K562 (cell line): ENCODE data around the gene MIR17HG. TPM values are rescaled to one million over a fixed set of nuclear protein-coding genes. Genes with fewer than 3 reads are reported as not detected.

Experiments
- ATAC-seq: fragments of 200-7000 bp; cut with Tn5 transposase; 3 replicates; pipeline ENCODE4 v1.9.1; 2020; ENCODE audit warnings: moderate library complexity
- BruUV-seq: library from RNA; stranded (reverse); fragments of 400-500 nt; replicated peaks from 2 replicates; lab custom pipeline; 2021; lab: Mats Ljungman, UMichigan
- CTCF ChIA-PET: fragments of 300-600 bp; formaldehyde crosslinking; extraction: SDS; loops from one replicate; lab custom pipeline; 2021; ENCODE audit warnings: low intra/inter-chr PET ratio; lab: Yijun Ruan, JAX
- POLR2A ChIA-PET: fragments of 300-600, 350-650 bp; sonication (Branson Sonifier 250); formaldehyde crosslinking; extraction: SDS; loops from one replicate; lab custom pipeline; 2021; ENCODE audit warnings: antibody characterized with exemption, inconsistent platforms; lab: Yijun Ruan, JAX
- DNase-seq, 4 experiments: peaks; one replicate each; pipeline versions ENCODE4 v3.0.0 to v3.0.0-alpha.2; 2011 to 2018; ENCODE audit warnings: low spot score in 3 of 4, mixed read lengths in 3 of 4; ENCODE audit errors: extremely low read depth in 1 of 4
- FAIRE-seq: peaks from 2 replicates; lab custom pipeline; 2011; peaks lifted over from hg19 to GRCh38; lab: Jason Lieb, UNC
- H2AFZ ChIP-seq: 2 replicates; pipeline ENCODE4 v1.6.0; 2011; ENCODE audit warnings: low read depth, low read length, control low read depth, inconsistent platforms
- H3K27ac ChIP-seq: fragments of 200-600 bp; 3 replicates; pipeline ENCODE4 v1.8.0; 2011; ENCODE audit warnings: low read depth, mild to moderate bottlenecking, control low read depth, inconsistent platforms, low read length, moderate library complexity, mixed read lengths; ENCODE audit errors: extremely low read depth
- H3K27me3 ChIP-seq, 2 experiments: fragments of 300-600 bp in 1 of 2; 2 replicates in 1 of 2; 3 replicates in 1 of 2; pipeline versions ENCODE4 v1.6.0 to v1.8.0; 2011; ENCODE audit warnings: inconsistent platforms in 2 of 2, low read length in 2 of 2, mild to moderate bottlenecking in 1 of 2, mixed read lengths in 1 of 2, moderate library complexity in 1 of 2; ENCODE audit not compliant: control insufficient read depth in 2 of 2, insufficient read depth in 2 of 2
- H3K36me3 ChIP-seq: fragments of 300-600 bp; 3 replicates; pipeline ENCODE4 v1.8.0; 2011; ENCODE audit warnings: mild to moderate bottlenecking, low read length, inconsistent platforms; ENCODE audit not compliant: control insufficient read depth, insufficient read depth
- H3K4me1 ChIP-seq, 2 experiments: fragments of 200-600 bp in 1 of 2; replicated peaks in 1 of 2; 2 replicates in 1 of 2; 3 replicates in 1 of 2; pipeline versions ENCODE4 v1.5.1 to v1.8.0; 2011; ENCODE audit warnings: inconsistent platforms in 2 of 2, low read length in 2 of 2, mild to moderate bottlenecking in 1 of 2, mixed read lengths in 1 of 2, moderate library complexity in 1 of 2; ENCODE audit not compliant: control insufficient read depth in 2 of 2, insufficient read depth in 2 of 2
- H3K4me2 ChIP-seq: 2 replicates; pipeline ENCODE4 v1.6.1; 2011; ENCODE audit warnings: low read length, control low read depth, inconsistent platforms, mixed read lengths; ENCODE audit not compliant: insufficient read depth
- H3K4me3 ChIP-seq: fragments of 200-600 bp; sonication (generic), shearing (Covaris generic); 2 replicates; pipeline ENCODE4 v1.5.1; 2016; ENCODE audit warnings: control low read depth, inconsistent platforms
- H3K79me2 ChIP-seq: fragments of 200-600 bp; 3 replicates; pipeline ENCODE4 v1.8.0; 2011; ENCODE audit warnings: low read length, inconsistent platforms; ENCODE audit not compliant: control insufficient read depth, insufficient read depth
- H3K9ac ChIP-seq, 2 experiments: 2 replicates each; pipeline versions ENCODE4 v1.6.0 to v1.6.1; 2011; ENCODE audit warnings: low read depth in 2 of 2, low read length in 2 of 2, control low read depth in 1 of 2, inconsistent platforms in 1 of 2, mild to moderate bottlenecking in 1 of 2, mixed read lengths in 1 of 2; ENCODE audit not compliant: insufficient read depth in 1 of 2
- H3K9me1 ChIP-seq: one replicate; pipeline ENCODE4 v1.6.0; 2011; ENCODE audit warnings: inconsistent platforms, mild to moderate bottlenecking, low read length, moderate library complexity; ENCODE audit not compliant: control insufficient read depth, insufficient read depth
- H3K9me3 ChIP-seq: replicated peaks from 2 replicates; pipeline ENCODE4 v1.5.1; 2011; ENCODE audit warnings: low read depth, low read length, inconsistent platforms; ENCODE audit not compliant: control insufficient read depth, insufficient read depth
- H4K20me1 ChIP-seq: replicated peaks from 2 replicates; pipeline ENCODE4 v1.6.1; 2011; ENCODE audit warnings: low read length, inconsistent platforms, mixed read lengths; ENCODE audit not compliant: control insufficient read depth, insufficient read depth
- BRD9 ChIP-seq: fragments of 450-650 bp; IDR thresholded peaks from 2 replicates; pipeline ENCODE4 v1.6.1; 2018; ENCODE audit warnings: low read depth; ENCODE audit not compliant: partially characterized antibody
- MYNN ChIP-seq, 2 experiments: sonication (generic); formaldehyde crosslinking in 1 of 2; IDR thresholded peaks; 2 replicates each; pipeline versions ENCODE4 v1.5.0 to v1.6.1; 2016 to 2020; ENCODE audit warnings: antibody characterized with exemption in 1 of 2, missing genetic modification reagents in 1 of 2
- SMARCA4 ChIP-seq: fragments of 450-650 bp; IDR thresholded peaks from 2 replicates; pipeline ENCODE4 v1.6.1; 2016
- ZBTB40 ChIP-seq, 2 experiments: fragments of 450-650 bp in 1 of 2; sonication (generic) in 1 of 2; formaldehyde crosslinking in 1 of 2; IDR thresholded peaks; 2 replicates each; pipeline versions ENCODE4 v1.7.1 to v1.9.0; 2016 to 2022; ENCODE audit warnings: inconsistent platforms in 1 of 2, mild to moderate bottlenecking in 1 of 2, missing genetic modification reagents in 1 of 2
- ZNF184 ChIP-seq: sonication (generic); formaldehyde crosslinking; IDR thresholded peaks from 2 replicates; pipeline ENCODE4 v1.5.0; 2020; ENCODE audit warnings: missing genetic modification reagents
- ZNF639 ChIP-seq, 2 experiments: fragments of 200-800 bp in 1 of 2; sonication (Bioruptor generic) in 1 of 2; sonication (generic) in 1 of 2; formaldehyde crosslinking in 1 of 2; IDR thresholded peaks in 1 of 2; conservative IDR thresholded peaks in 1 of 2; 2 replicates each; pipeline versions ENCODE4 v1.5.0 to v1.6.1; 2016 to 2020; ENCODE audit warnings: missing compliant biosample characterization in 1 of 2, missing genetic modification characterization in 1 of 2, missing genetic modification reagents in 1 of 2
- WGBS: fragments of 100-300 bp; shearing (Covaris generic); methylation state at CpG from one replicate; pipeline ENCODE4 v1.1.6; 2016; ENCODE audit warnings: low coverage, mixed read lengths; ENCODE audit not compliant: insufficient coverage; ENCODE audit errors: missing lambda C conversion rate; 5-methylcytosine and 5-hydroxymethylcytosine counted together
- in situ Hi-C: fragments of 300-500 bp; cut with MboI; formaldehyde crosslinking; loops from 4 replicates; pipeline ENCODE4 v1.15.0; 2018; ENCODE audit warnings: inconsistent platforms, mixed read lengths
- intact Hi-C: fragments of 100-400 bp; cut with micrococcal nuclease; formaldehyde crosslinking; loops from 2 replicates; pipeline ENCODE4 v1.14.2; 2022
- polyA plus RNA-seq, 8 experiments: library from polyadenylated mRNA; depleted of rRNA in 4 of 8; stranded (reverse) in 5 of 8; unstranded in 3 of 8; fragments of >200 nt; fragmentation: Nextera tagmentation in 2 of 8; fragmentation: Illumina TruSeq in 1 of 8; extraction: Ambion mirVana in 2 of 8; extraction: Trizol in 1 of 8; gene quantifications; 2 replicates each; pipeline versions ENCODE4 v1.2.1 to v1.2.3, GENCODE V29; 2011 to 2014; ENCODE audit warnings: inconsistent platforms in 1 of 8, missing spikeins in 1 of 8
- total RNA-seq, 7 experiments: library from RNA; depleted of rRNA in 6 of 7; stranded (reverse); fragments of >200 nt in 6 of 7; fragmentation: Illumina TruSeq in 2 of 7; extraction: Trizol in 2 of 7; gene quantifications; 2 replicates each; pipeline versions ENCODE4 v1.2.1 to v1.2.3, GENCODE V29; 2011 to 2021; ENCODE audit warnings: low replicate concordance in 1 of 7

Gene MIR17HG
- total and polyA plus RNA-seq, 9 of the 15 experiments (the other 6 are each of a cell fraction or from before 2014, with no cell fraction given): 44.2 to 218 (median 77.8) TPM

- CTCF ChIA-PET: no interaction called here
Measured at GRCh38 chr13:91318886-91319285, 28.6 kb upstream of the MIR17HG start.

More at GRCh38 chr13:91318886-91319285, 28.6 kb upstream of the MIR17HG start:
- Histone ChIP-seq H3K9me3 (no peaks in the 10 kb centered on the region), H3K9me1 (no peaks in the 10 kb centered on the region), H3K4me3 (no peak overlapping the region), H3K4me1 (no peaks in the 10 kb centered on the region), H2AFZ (no peak overlapping the region), H3K9ac (no peak overlapping the region), H3K4me2 (no peak overlapping the region), H3K79me2 (no peaks in the 10 kb centered on the region), H3K27ac (no peak overlapping the region), H3K36me3 (no peaks in the 10 kb centered on the region), H4K20me1 (no peaks in the 10 kb centered on the region), H3K27me3 (no peaks in the 10 kb centered on the region)
- BruUV-seq: no TSS peak
- TF ChIP-seq ZNF184 (CRISPR knock-in tag) (0 out of 2 replicates have a peak, but pooled peaks have one; percentile 20), ZBTB40 (IDR thresholded peaks at IDR 0.05) (no peak), ZBTB40 (CRISPR knock-in tag; IDR thresholded peaks at IDR 0.05) (peak; percentile 53; the same call in 1 of the 2 replicates), BRD9 (no peak), MYNN (IDR thresholded peaks at IDR 0.05) (no peak), MYNN (CRISPR knock-in tag; IDR thresholded peaks at IDR 0.05) (peak; percentile 54; the same call in 1 of the 2 replicates), SMARCA4 (no peak), ZNF639 (CRISPR knock-in tag; conservative IDR thresholded peaks at IDR 0.05 in 1 of 2, IDR thresholded peaks at IDR 0.05 in 1 of 2) (peak in 1 of 2 experiments; percentile 96; a peak in 2 of 4 replicates)
- in situ Hi-C loops (no loop called here), intact Hi-C loops (no loop called here)
- 1% methylated on average over 6 of the region's 6 CpGs for WGBS
- POLR2A ChIA-PET: interaction anchor here (2.1 kb wide), 1 partner anchor 9 kb away, joined by 7 read pairs; no protein-coding TSS in a partner anchor
- FAIRE-seq (no peak), DNase-seq (no peak), ATAC-seq (peak; percentile 41)
